Measurements from ENCODE around the gene MC5R. TPM values are rescaled to one million over a fixed set of nuclear protein-coding genes. Genes with fewer than 3 reads are reported as not detected.

The MC5R gene
- under 1 TPM in 1 of 2 donors, not detected in 1; 0.24 TPM for total RNA-seq
- 0.14 TPM for polyA plus RNA-seq (2013, experiment 1 of 2)
- not detected for polyA plus RNA-seq (2013, experiment 2 of 2)
- long read RNA-seq, experiment 1 = 0 reads
- long read RNA-seq, experiment 2, partial matches to known transcripts = 0 of 1 reads
- long read RNA-seq, experiment 2, other reads (novel, unspliced or antisense) = 0 of 1 reads
- long read RNA-seq, experiment 3 = 0 reads
- long read RNA-seq, experiment 4 = 0 reads

DNA sequence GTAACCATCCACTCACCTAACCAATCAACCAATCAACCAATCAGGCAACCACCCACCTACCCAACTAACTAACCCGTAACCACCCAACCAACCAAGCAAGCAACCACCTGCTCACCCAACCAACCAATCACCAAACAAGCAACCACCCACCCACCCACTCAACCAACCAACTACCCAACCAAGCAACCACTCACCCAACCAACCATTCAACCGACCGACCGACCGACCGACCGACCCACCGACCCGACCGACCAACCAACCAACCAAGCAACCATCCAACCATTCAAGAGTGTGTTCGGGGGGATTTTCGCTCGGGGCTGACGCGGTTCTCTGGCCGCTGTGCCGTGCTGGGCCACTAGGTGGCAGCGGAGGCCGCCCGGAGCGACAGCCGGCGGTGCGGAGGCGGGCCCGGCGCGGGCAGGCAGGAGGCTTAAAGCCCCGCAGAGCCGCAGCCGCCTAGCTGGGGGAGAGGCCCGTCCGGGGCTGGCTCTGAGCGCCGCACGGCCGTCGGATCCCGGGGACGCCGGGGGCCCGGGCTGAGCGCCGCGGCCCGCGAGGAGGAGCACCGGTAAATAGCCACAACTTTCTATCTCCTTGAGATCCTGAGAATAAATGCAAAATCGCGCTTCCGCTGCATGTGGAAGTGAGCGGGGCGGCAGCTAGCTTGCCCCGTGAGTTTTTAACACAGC lies at the start of gene MC5R:
Gene MC5R, plus strand, starts transcription at position 443 of the 689 bp plus-strand sequence. CDS start 1,617 bp downstream, outside the sequence.
- no peaks in the 10 kb centered on the region for H3K9me3 Mint-ChIP-seq
- peak; percentile 90 for TF ChIP-seq CTCF (conservative IDR thresholded peaks at IDR 0.05)
- no peak within 1 kb of the TSS for H3K4me3 Mint-ChIP-seq
- Histone ChIP-seq H3K27me3 (ENCODE audit: control insufficient read depth, insufficient read depth, low read length, poor library complexity, severe bottlenecking) (peaks cover 20% of the 10 kb centered on the region), H3K4me3 (ENCODE audit: low read length) (peak within 1 kb of the TSS; percentile 76), H3K4me1 (ENCODE audit: control insufficient read depth, insufficient read depth, low read length) (no peaks in the 10 kb centered on the region), H3K9me3 (ENCODE audit: control insufficient read depth, low read length) (no peaks in the 10 kb centered on the region), H3K36me3 (ENCODE audit: control insufficient read depth, insufficient read depth, low read length) (no peaks in the 10 kb centered on the region), H3K9ac (ENCODE audit: extremely low read depth, low read length, poor library complexity, severe bottlenecking) (peak within 1 kb of the TSS; percentile 25), H3K27ac (ENCODE audit: low read depth, low read length) (no peak within 1 kb of the TSS)
- H3K27me3 Mint-ChIP-seq (ENCODE audit: insufficient read depth) = peaks cover 37% of the 10 kb centered on the region
- H3K4me1 Mint-ChIP-seq = peaks cover 5% of the 10 kb centered on the region
- H3K36me3 Mint-ChIP-seq (ENCODE audit: low read depth) = no peaks in the 10 kb centered on the region
- peak; percentile 93 for DNase-seq
- no peak within 1 kb of the TSS for H3K27ac Mint-ChIP-seq
- 8 to 10% methylated on average over 21 to 53 of the region's 54 CpGs for WGBS, 2 experiments (ENCODE audit: insufficient coverage in 1 of 2, insufficient read length in 1 of 2)

GRCh38 chr18:13775058-13775457 lies 48.9 kb upstream of the MC5R start:
- H3K27me3 ChIP-seq (ENCODE audit: control insufficient read depth, insufficient read depth, low read length, poor library complexity, severe bottlenecking) = peaks cover 4% of the 10 kb centered on the region
- Mint-ChIP-seq H3K36me3 (ENCODE audit: low read depth) (no peaks in the 10 kb centered on the region), H3K27ac (no peak overlapping the region), H3K4me1 (peaks cover 21% of the 10 kb centered on the region), H3K4me3 (no peak overlapping the region), H3K9me3 (peaks cover 18% of the 10 kb centered on the region), H3K27me3 (ENCODE audit: insufficient read depth) (peaks cover 9% of the 10 kb centered on the region)
- TF ChIP-seq CTCF (conservative IDR thresholded peaks at IDR 0.05) = no peak
- no peaks in the 10 kb centered on the region for H3K36me3 ChIP-seq (ENCODE audit: control insufficient read depth, insufficient read depth, low read length)
- 45 to 63% methylated on average over 2 to 3 of the region's 3 CpGs for WGBS, 2 experiments (ENCODE audit: insufficient coverage in 1 of 2, insufficient read length in 1 of 2)
- H3K27ac ChIP-seq (ENCODE audit: low read depth, low read length) = no peak overlapping the region
- H3K4me1 ChIP-seq (ENCODE audit: control insufficient read depth, insufficient read depth, low read length) = peaks cover 3% of the 10 kb centered on the region
- H3K4me3 ChIP-seq (ENCODE audit: low read length) = no peak overlapping the region
- H3K9ac ChIP-seq (ENCODE audit: extremely low read depth, low read length, poor library complexity, severe bottlenecking) = no peak overlapping the region
- DNase-seq = peak; percentile 55
- peaks cover 11% of the 10 kb centered on the region for H3K9me3 ChIP-seq (ENCODE audit: control insufficient read depth, low read length)

GRCh38 chr18:13791181-13791580 lies 32.8 kb upstream of the MC5R start:
- Mint-ChIP-seq H3K36me3 (ENCODE audit: low read depth) (no peaks in the 10 kb centered on the region), H3K9me3 (no peaks in the 10 kb centered on the region), H3K4me1 (peaks cover 2% of the 10 kb centered on the region), H3K27me3 (ENCODE audit: insufficient read depth) (peaks cover 4% of the 10 kb centered on the region), H3K4me3 (no peak overlapping the region), H3K27ac (no peak overlapping the region)
- DNase-seq = no peak
- Histone ChIP-seq H3K36me3 (ENCODE audit: control insufficient read depth, insufficient read depth, low read length) (no peaks in the 10 kb centered on the region), H3K4me3 (ENCODE audit: low read length) (no peak overlapping the region), H3K27ac (ENCODE audit: low read depth, low read length) (no peak overlapping the region), H3K4me1 (ENCODE audit: control insufficient read depth, insufficient read depth, low read length) (no peaks in the 10 kb centered on the region), H3K9ac (ENCODE audit: extremely low read depth, low read length, poor library complexity, severe bottlenecking) (no peak overlapping the region), H3K9me3 (ENCODE audit: control insufficient read depth, low read length) (no peaks in the 10 kb centered on the region), H3K27me3 (ENCODE audit: control insufficient read depth, insufficient read depth, low read length, poor library complexity, severe bottlenecking) (no peaks in the 10 kb centered on the region)
- 89% methylated on average over 5 to 7 of the region's 7 CpGs for WGBS, 2 experiments (ENCODE audit: insufficient coverage in 1 of 2, insufficient read length in 1 of 2)
- no peak for TF ChIP-seq CTCF (conservative IDR thresholded peaks at IDR 0.05)
